IMR-90 (cell line): ENCODE measurements around the gene FNDC11. TPM values are rescaled to one million over a fixed set of nuclear protein-coding genes. Genes with fewer than 3 reads are reported as not detected.

Source experiments
- ATAC-seq: fragments of 200-7000 bp; cut with Tn5 transposase; 2 replicates; pipeline ENCODE4 v1.9.1; 2020; ENCODE audit warnings: low read depth, mild to moderate bottlenecking, moderate library complexity
- BruUV-seq: library from RNA; stranded (reverse); fragments of 400-500 nt; replicated peaks from 2 replicates; lab custom pipeline; 2021; lab: Mats Ljungman, UMichigan
- CTCF ChIA-PET: fragments of 300-600 bp; formaldehyde crosslinking; extraction: SDS; loops from one replicate; lab custom pipeline; 2021; ENCODE audit warnings: antibody characterized with exemption; lab: Yijun Ruan, JAX
- POLR2A ChIA-PET: fragments of 300-600 bp; sonication (Branson Sonifier 250); formaldehyde crosslinking; loops from one replicate; lab custom pipeline; 2022; ENCODE audit warnings: antibody characterized with exemption; ENCODE audit not compliant: unreplicated experiment; lab: Charles Lee
- DNase-seq: peaks from one replicate; pipeline ENCODE4 v3.0.0; 2013
- H2AFZ ChIP-seq: replicated peaks from 2 replicates; pipeline ENCODE3; 2013; ENCODE audit warnings: low read length, mild to moderate bottlenecking; ENCODE audit not compliant: poor library complexity
- H2AK5ac ChIP-seq: 2 replicates; pipeline ENCODE4 v1.6.1; 2013; ENCODE audit warnings: low read depth, low read length, inconsistent platforms
- H2AK9ac ChIP-seq: replicated peaks from 2 replicates; pipeline ENCODE3; 2013; ENCODE audit warnings: mild to moderate bottlenecking, low read depth, low read length, moderate library complexity; ENCODE audit not compliant: poor library complexity
- H2BK120ac ChIP-seq: 2 replicates; pipeline ENCODE4 v1.6.1; 2013; ENCODE audit warnings: low read depth, low read length, inconsistent platforms
- H2BK15ac ChIP-seq: 3 replicates; pipeline ENCODE4 v1.6.1; 2013; ENCODE audit warnings: low read depth, low read length, inconsistent platforms
- H2BK20ac ChIP-seq: 2 replicates; pipeline ENCODE4 v1.6.1; 2013; ENCODE audit warnings: low read depth, mild to moderate bottlenecking, inconsistent platforms, low read length, moderate library complexity
- H2BK5ac ChIP-seq: 2 replicates; pipeline ENCODE4 v1.6.1; 2013; ENCODE audit warnings: mild to moderate bottlenecking, low read depth, low read length, inconsistent platforms; ENCODE audit not compliant: poor library complexity, severe bottlenecking
- H3K14ac ChIP-seq: replicated peaks from 2 replicates; pipeline ENCODE4 v1.6.1; 2013; ENCODE audit warnings: low read depth, low read length, inconsistent platforms
- H3K18ac ChIP-seq: 2 replicates; pipeline ENCODE4 v1.6.1; 2013; ENCODE audit warnings: low read depth, low read length, control low read depth
- H3K23ac ChIP-seq: 2 replicates; pipeline ENCODE4 v1.6.1; 2013; ENCODE audit warnings: low read depth, low read length, inconsistent platforms
- H3K27ac ChIP-seq: 2 replicates; pipeline ENCODE4 v1.5.1; 2013; ENCODE audit warnings: mild to moderate bottlenecking, control low read depth, low read length; ENCODE audit not compliant: insufficient read depth
- H3K27me3 ChIP-seq: 2 replicates; pipeline ENCODE4 v1.6.1; 2013; ENCODE audit warnings: low read length; ENCODE audit not compliant: control insufficient read depth, insufficient read depth
- H3K36me3 ChIP-seq: 2 replicates; pipeline ENCODE4 v1.6.1; 2013; ENCODE audit warnings: low read length, mixed read lengths; ENCODE audit not compliant: control insufficient read depth, insufficient read depth
- H3K4ac ChIP-seq: 2 replicates; pipeline ENCODE4 v1.6.1; 2013; ENCODE audit warnings: low read depth, low read length, inconsistent platforms
- H3K4me1 ChIP-seq: 2 replicates; pipeline ENCODE4 v1.6.1; 2013; ENCODE audit warnings: low read length, mixed read lengths; ENCODE audit not compliant: control insufficient read depth, insufficient read depth
- H3K4me2 ChIP-seq: 2 replicates; pipeline ENCODE4 v1.6.1; 2013; ENCODE audit warnings: low read depth, mild to moderate bottlenecking, control low read depth, low read length, moderate library complexity
- H3K4me3 ChIP-seq: 2 replicates; pipeline ENCODE4 v1.5.1; 2013; ENCODE audit warnings: low read depth, mild to moderate bottlenecking, control low read depth, low read length, moderate library complexity; ENCODE audit not compliant: insufficient read depth
- H3K56ac ChIP-seq: 2 replicates; pipeline ENCODE4 v1.6.1; 2013; ENCODE audit warnings: low read length, inconsistent platforms; ENCODE audit not compliant: insufficient read depth; ENCODE audit errors: extremely low read depth
- H3K79me1 ChIP-seq, 2 experiments: 2 replicates each; pipeline ENCODE4 v1.6.1; 2013; ENCODE audit warnings: low read length in 2 of 2, inconsistent platforms in 1 of 2, low read depth in 1 of 2
- H3K9ac ChIP-seq: 2 replicates; pipeline ENCODE4 v1.6.1; 2013; ENCODE audit warnings: low read depth, low read length, control low read depth
- H3K9me1 ChIP-seq: 2 replicates; pipeline ENCODE4 v1.6.1; 2013; ENCODE audit warnings: low read length, inconsistent platforms; ENCODE audit not compliant: insufficient read depth
- H3K9me3 ChIP-seq: 2 replicates; pipeline ENCODE4 v1.6.1; 2013; ENCODE audit warnings: low read length; ENCODE audit not compliant: control insufficient read depth, insufficient read depth
- H4K20me1 ChIP-seq: 2 replicates; pipeline ENCODE4 v1.6.1; 2013; ENCODE audit warnings: low read length, inconsistent platforms; ENCODE audit not compliant: insufficient read depth
- H4K5ac ChIP-seq: 2 replicates; pipeline ENCODE4 v1.6.1; 2013; ENCODE audit warnings: mild to moderate bottlenecking, low read depth, low read length, control low read depth
- H4K8ac ChIP-seq, 2 experiments: 2 replicates each; pipeline ENCODE4 v1.6.1; 2013; ENCODE audit warnings: low read depth in 2 of 2, low read length in 2 of 2, control low read depth in 1 of 2, inconsistent platforms in 1 of 2
- H4K91ac ChIP-seq: 2 replicates; pipeline ENCODE4 v1.6.1; 2013; ENCODE audit warnings: low read depth, low read length, inconsistent platforms; ENCODE audit not compliant: insufficient read depth
- BHLHE40 ChIP-seq: fragments of 150-350 bp; IDR thresholded peaks from 2 replicates; pipeline ENCODE4 v1.6.1; 2016; ENCODE audit warnings: mild to moderate bottlenecking, low read depth, low read length
- CEBPB ChIP-seq: IDR thresholded peaks from 2 replicates; pipeline ENCODE4 v1.6.1; 2012; ENCODE audit warnings: low read depth, low read length, improper control_type of control experiment
- CHD1 ChIP-seq: IDR thresholded peaks from 2 replicates; pipeline ENCODE4 v1.6.1; 2012; ENCODE audit warnings: low read depth, low read length, improper control_type of control experiment
- FOS ChIP-seq: fragments of 150-350 bp; IDR thresholded peaks from 2 replicates; pipeline ENCODE4 v1.6.1; 2016; ENCODE audit warnings: low read depth, low read length
- MAFK ChIP-seq: IDR thresholded peaks from 2 replicates; pipeline ENCODE4 v1.6.1; 2012; ENCODE audit warnings: low read depth, low read length, improper control_type of control experiment
- MAZ ChIP-seq: IDR thresholded peaks from 2 replicates; pipeline ENCODE4 v1.6.1; 2012; ENCODE audit warnings: low read depth, mild to moderate bottlenecking, low read length, improper control_type of control experiment, moderate library complexity, borderline replicate concordance
- MXI1 ChIP-seq: IDR thresholded peaks from 2 replicates; pipeline ENCODE4 v1.6.1; 2012; ENCODE audit warnings: low read depth, mild to moderate bottlenecking, low read length, moderate library complexity, borderline replicate concordance
- NFE2L2 ChIP-seq: fragments of 150-350 bp; IDR thresholded peaks from 2 replicates; pipeline ENCODE4 v1.6.1; 2016; ENCODE audit warnings: low read depth, mild to moderate bottlenecking, low read length
- POLR2A ChIP-seq: IDR thresholded peaks from 2 replicates; pipeline ENCODE4 v1.6.1; 2012; ENCODE audit warnings: mild to moderate bottlenecking, low read depth, low read length
- RAD21 ChIP-seq: IDR thresholded peaks from 2 replicates; pipeline ENCODE4 v1.6.1; 2012; ENCODE audit warnings: low read length, improper control_type of control experiment
- RCOR1 ChIP-seq: IDR thresholded peaks from 2 replicates; pipeline ENCODE4 v1.6.1; 2012; ENCODE audit warnings: mild to moderate bottlenecking, low read length, improper control_type of control experiment; ENCODE audit not compliant: insufficient replicate concordance
- SMC3 ChIP-seq: fragments of 150-350 bp; IDR thresholded peaks from 2 replicates; pipeline ENCODE4 v1.6.1; 2016; ENCODE audit warnings: low read depth, mild to moderate bottlenecking, antibody characterized with exemption, low read length, moderate library complexity
- WGBS, 2 experiments: methylation state at CpG; one replicate each; pipeline versions ENCODE4 v1.1.5 to v1.1.7; 2013; ENCODE audit warnings: missing lambda C conversion rate in 2 of 2; ENCODE audit not compliant: insufficient read length in 1 of 2; ENCODE audit errors: extremely low coverage in 2 of 2; 5-methylcytosine and 5-hydroxymethylcytosine counted together
- dilution Hi-C: fragments of 300-500 bp; cut with HindIII; formaldehyde crosslinking; loops from one replicate; pipeline ENCODE4 v1.14.3; 2018; ENCODE audit warnings: low sequenced_read_pairs; ENCODE audit not compliant: unreplicated experiment
- in situ Hi-C: fragments of 300-500 bp; cut with MboI; formaldehyde crosslinking; loops from 3 replicates; pipeline ENCODE4 v1.14.3; 2019; ENCODE audit warnings: low sequenced_read_pairs, inconsistent platforms, mixed read lengths
- intact Hi-C: fragments of 100-400 bp; cut with micrococcal nuclease; formaldehyde crosslinking; loops from 2 replicates; pipeline ENCODE4 v1.10.0; 2022
- polyA plus RNA-seq, 3 experiments: library from polyadenylated mRNA; depleted of rRNA; stranded (reverse); fragments of >200 nt; gene quantifications; 2 replicates each; pipeline ENCODE4 v1.2.3, GENCODE V29; 2012; ENCODE audit warnings: low replicate concordance in 1 of 3
- total RNA-seq: library from RNA; depleted of rRNA; stranded (reverse); fragments of >200 nt; gene quantifications from 2 replicates; pipeline ENCODE4 v1.2.3, GENCODE V29; 2012
- TF ChIP-seq, protein P1 (sequence below): conservative IDR thresholded peaks from 2 replicates; pipeline ENCODE4 v1.5.1; 2012; ENCODE audit warnings: mild to moderate bottlenecking, low read depth, low read length, improper control_type of control experiment
- TF ChIP-seq, protein P2 (sequence below): fragments of 150-350 bp; IDR thresholded peaks from 2 replicates; pipeline ENCODE4 v1.6.1; 2016; ENCODE audit warnings: low read depth, mild to moderate bottlenecking, low read length, moderate library complexity, borderline replicate concordance
- TF ChIP-seq, protein P3 (sequence below): fragments of 150-350 bp; IDR thresholded peaks from 2 replicates; pipeline ENCODE4 v1.6.1; 2017; ENCODE audit warnings: mild to moderate bottlenecking, antibody characterized with exemption, low read length, low read depth

The FNDC11 gene
- total and polyA plus RNA-seq, 2 of the 4 experiments (the other 2 are of a cell fraction): 0.36 to 1.0 TPM

DNA sequence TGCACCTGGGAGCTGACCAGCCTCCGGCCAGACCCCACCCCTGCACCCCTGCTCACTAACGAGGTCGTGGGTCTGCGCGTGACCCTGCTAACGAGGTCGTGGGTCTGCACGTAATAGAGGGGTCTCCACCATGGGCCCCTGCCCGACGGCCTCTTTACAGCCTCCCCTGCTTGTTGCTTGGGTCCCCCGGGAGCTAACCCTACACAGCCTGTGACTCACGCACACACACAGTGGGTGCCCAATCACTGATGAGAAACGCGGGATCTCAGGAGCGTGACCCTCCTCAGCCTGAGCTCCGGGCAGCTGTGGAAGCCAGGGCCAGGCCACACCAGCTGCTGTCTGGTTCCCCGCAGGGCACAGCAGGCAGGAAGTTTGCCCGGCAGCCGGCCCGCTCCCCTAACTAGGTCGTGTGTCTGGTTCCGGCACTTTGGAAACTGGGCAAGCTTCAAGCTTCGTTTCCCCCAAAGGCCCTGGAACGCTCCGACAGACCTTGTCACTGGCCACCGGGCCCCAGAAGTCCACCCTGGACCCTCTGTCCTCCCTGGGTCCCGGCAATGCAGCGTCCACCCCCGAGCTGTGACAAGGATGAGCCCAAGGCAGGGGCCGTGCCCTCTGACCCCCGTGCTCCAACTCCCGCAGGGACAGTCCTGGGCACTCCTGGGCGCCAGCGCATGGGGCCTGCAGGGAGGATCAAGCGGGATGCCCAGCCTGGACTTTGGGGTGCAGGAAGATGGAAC, 17.6 kb upstream of the FNDC11 start:
- peak overlapping the region; percentile 0 for H2AK9ac ChIP-seq
- no peaks in the 10 kb centered on the region for H3K36me3 ChIP-seq
- ChIA-PET CTCF (no interaction called here), POLR2A (no interaction called here)
- peak overlapping the region; percentile 32 for H2AFZ ChIP-seq
- no peak overlapping the region for H4K8ac ChIP-seq
- peak; percentile 29 for DNase-seq
- H3K79me1 ChIP-seq: no peaks in the 10 kb centered on the region
- H3K4me1 ChIP-seq: peaks cover 3% of the 10 kb centered on the region; the same call in 1 of the 2 replicates
- H4K91ac ChIP-seq: no peak overlapping the region
- no peak overlapping the region for H4K5ac ChIP-seq
- H3K14ac ChIP-seq: no peak overlapping the region
- in situ Hi-C loops: loop anchor here (10.0 kb wide), 2 partner anchors 328 to 438 kb away; partner anchors contain the start of genes ABHD16B, SAMD10 and TPD52L2
- dilution Hi-C loops: no loop called here
- H3K56ac ChIP-seq: no peak overlapping the region
- no peaks in the 10 kb centered on the region for H3K9me1 ChIP-seq
- no peak for ATAC-seq
- no peak overlapping the region for H2BK20ac ChIP-seq
- no peak overlapping the region for H2BK120ac ChIP-seq
- H2BK5ac ChIP-seq: no peak overlapping the region
- H3K23ac ChIP-seq: no peak overlapping the region
- H2BK15ac ChIP-seq: no peak overlapping the region
- H3K4me3 ChIP-seq: no peak overlapping the region
- intact Hi-C loops: loop anchor here (5.0 to 10.0 kb wide), 3 partner anchors 118 to 521 kb away; partner anchors contain the start of genes RTEL1, STMN3 and UCKL1
- BruUV-seq: no TSS peak
- no peak overlapping the region for H3K4me2 ChIP-seq
- H3K9ac ChIP-seq: no peak overlapping the region
- WGBS, 2 experiments: 74% methylated on average over 13 of the region's 35 CpGs; no CpG with 5 or more reads in 1 of the 2 experiments
- no peak overlapping the region for H3K18ac ChIP-seq
- no peaks in the 10 kb centered on the region for H4K20me1 ChIP-seq
- H3K27me3 ChIP-seq: peaks cover 4% of the 10 kb centered on the region; the same call in 1 of the 2 replicates
- H3K9me3 ChIP-seq: no peaks in the 10 kb centered on the region
- no peak overlapping the region; the same call in 1 of the 2 replicates for H2AK5ac ChIP-seq
- no peak overlapping the region for H3K27ac ChIP-seq
- H3K4ac ChIP-seq: no peak overlapping the region
- TF ChIP-seq BHLHE40 (no peak), CEBPB (no peak), MXI1 (no peak), NFE2L2 (no peak), FOS (no peak), SMC3 (no peak), CHD1 (no peak), MAZ (no peak), RCOR1 (no peak), RAD21 (no peak), MAFK (no peak), POLR2A (no peak)
- TF ChIP-seq, protein P1, sequence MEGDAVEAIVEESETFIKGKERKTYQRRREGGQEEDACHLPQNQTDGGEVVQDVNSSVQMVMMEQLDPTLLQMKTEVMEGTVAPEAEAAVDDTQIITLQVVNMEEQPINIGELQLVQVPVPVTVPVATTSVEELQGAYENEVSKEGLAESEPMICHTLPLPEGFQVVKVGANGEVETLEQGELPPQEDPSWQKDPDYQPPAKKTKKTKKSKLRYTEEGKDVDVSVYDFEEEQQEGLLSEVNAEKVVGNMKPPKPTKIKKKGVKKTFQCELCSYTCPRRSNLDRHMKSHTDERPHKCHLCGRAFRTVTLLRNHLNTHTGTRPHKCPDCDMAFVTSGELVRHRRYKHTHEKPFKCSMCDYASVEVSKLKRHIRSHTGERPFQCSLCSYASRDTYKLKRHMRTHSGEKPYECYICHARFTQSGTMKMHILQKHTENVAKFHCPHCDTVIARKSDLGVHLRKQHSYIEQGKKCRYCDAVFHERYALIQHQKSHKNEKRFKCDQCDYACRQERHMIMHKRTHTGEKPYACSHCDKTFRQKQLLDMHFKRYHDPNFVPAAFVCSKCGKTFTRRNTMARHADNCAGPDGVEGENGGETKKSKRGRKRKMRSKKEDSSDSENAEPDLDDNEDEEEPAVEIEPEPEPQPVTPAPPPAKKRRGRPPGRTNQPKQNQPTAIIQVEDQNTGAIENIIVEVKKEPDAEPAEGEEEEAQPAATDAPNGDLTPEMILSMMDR: no peak
- TF ChIP-seq, protein P2, sequence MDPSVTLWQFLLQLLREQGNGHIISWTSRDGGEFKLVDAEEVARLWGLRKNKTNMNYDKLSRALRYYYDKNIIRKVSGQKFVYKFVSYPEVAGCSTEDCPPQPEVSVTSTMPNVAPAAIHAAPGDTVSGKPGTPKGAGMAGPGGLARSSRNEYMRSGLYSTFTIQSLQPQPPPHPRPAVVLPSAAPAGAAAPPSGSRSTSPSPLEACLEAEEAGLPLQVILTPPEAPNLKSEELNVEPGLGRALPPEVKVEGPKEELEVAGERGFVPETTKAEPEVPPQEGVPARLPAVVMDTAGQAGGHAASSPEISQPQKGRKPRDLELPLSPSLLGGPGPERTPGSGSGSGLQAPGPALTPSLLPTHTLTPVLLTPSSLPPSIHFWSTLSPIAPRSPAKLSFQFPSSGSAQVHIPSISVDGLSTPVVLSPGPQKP: no peak
- TF ChIP-seq, protein P3, sequence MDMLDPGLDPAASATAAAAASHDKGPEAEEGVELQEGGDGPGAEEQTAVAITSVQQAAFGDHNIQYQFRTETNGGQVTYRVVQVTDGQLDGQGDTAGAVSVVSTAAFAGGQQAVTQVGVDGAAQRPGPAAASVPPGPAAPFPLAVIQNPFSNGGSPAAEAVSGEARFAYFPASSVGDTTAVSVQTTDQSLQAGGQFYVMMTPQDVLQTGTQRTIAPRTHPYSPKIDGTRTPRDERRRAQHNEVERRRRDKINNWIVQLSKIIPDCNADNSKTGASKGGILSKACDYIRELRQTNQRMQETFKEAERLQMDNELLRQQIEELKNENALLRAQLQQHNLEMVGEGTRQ: no peak
